Pons (tissue), 1 donor: Measurements from ENCODE around the gene DCST2.

ENCODE experiments used
- DNase-seq: peaks from one replicate; pipeline ENCODE4 v3.0.0-alpha.2; 2016; ENCODE audit warnings: low spot score

The DCST2 gene

GRCh38 chr1:155033524-155033923 lies at the start of gene DCST2, which contains the start of gene DCST1:
Gene DCST2, minus strand, starts transcription at chr1:155033781. Its CDS starts 80 bp downstream, at chr1:155033701.
Gene DCST1, plus strand, starts transcription at chr1:155033824. Its CDS starts 213 bp downstream, at chr1:155034037.
- DNase-seq = no peak

DNA sequence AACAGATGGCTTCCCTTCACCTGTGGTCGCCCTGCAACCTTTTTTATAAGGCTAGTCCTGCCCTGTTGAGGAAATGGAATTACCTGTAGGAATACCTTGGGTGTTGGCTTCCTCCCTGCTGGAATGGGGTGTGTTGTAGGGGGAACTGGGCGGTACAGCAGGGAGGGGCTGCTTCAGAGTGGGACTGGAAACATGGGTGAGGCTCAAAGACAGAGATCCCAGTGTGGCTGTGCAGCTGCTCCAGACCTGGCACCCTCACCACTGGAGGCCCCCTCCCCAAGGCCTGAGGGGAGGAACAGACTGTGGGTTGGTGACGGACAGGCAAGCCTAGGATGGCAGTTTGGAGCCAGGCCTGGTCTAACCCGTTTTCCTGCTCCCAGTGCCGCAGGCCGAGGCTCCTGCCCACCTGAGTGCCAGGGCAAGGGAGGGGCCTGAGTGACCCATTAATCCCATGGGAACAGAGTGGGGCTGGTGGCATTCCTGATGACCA lies 49.5 kb upstream of the DCST2 start:
- DNase-seq = no peak

GRCh38 chr1:155082301-155083051 lies 48.9 kb upstream of the DCST2 start:
- DNase-seq = no peak

GRCh38 chr1:155081472-155082300 lies 48.1 kb upstream of the DCST2 start:
- no peak for DNase-seq

DNA sequence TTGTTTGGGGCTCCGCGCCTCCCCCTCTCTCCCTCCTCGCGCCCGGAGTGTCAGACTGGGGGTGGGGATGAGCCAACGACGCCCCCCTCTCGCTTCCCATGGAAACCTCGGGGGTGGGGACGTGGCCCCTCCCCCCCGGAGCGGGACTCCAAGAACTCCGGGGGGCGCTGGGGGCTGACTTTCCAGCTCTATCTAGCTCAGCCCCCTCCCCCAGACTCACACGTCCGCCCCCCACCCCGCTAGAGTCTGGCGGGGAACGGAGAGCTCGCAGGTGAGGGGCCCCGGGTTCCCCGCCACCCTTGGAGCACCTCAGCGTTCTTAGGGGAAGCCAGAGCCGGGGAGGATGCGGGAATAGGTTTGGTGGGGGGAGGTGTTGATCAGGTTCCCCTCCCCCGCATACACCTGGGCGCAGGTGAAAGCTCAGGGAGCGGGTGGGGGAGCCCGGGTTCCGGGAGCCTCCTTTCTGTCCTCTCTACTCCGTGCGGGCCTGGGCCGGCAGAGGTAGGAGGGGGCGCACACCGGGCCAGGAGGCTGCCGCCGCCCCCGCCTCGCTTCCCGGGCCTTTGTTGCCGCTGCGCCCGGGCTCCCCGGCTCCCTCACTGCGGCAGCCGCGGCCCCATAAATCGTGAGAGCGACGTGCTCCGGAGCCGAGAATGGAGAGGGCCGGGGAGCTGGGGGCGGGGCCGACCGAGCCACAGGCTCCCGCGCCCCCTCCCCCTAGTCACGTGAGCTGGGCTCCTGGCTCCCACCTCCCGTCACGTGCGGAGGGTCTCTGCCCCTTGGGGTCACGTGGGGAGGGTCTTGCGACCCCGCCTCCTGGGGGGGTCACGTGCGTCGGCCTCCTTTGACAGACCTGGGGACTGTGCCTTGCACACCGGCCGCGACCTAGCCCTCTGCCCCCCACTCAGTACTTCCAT lies 47.0 kb upstream of the DCST2 start:
- DNase-seq = no peak

- DNase-seq = no peak
Observed at GRCh38 chr1:155079487-155080311, 46.1 kb upstream of the DCST2 start.

GRCh38 chr1:155079210-155079486 lies 45.6 kb upstream of the DCST2 start:
- no peak for DNase-seq

DNA sequence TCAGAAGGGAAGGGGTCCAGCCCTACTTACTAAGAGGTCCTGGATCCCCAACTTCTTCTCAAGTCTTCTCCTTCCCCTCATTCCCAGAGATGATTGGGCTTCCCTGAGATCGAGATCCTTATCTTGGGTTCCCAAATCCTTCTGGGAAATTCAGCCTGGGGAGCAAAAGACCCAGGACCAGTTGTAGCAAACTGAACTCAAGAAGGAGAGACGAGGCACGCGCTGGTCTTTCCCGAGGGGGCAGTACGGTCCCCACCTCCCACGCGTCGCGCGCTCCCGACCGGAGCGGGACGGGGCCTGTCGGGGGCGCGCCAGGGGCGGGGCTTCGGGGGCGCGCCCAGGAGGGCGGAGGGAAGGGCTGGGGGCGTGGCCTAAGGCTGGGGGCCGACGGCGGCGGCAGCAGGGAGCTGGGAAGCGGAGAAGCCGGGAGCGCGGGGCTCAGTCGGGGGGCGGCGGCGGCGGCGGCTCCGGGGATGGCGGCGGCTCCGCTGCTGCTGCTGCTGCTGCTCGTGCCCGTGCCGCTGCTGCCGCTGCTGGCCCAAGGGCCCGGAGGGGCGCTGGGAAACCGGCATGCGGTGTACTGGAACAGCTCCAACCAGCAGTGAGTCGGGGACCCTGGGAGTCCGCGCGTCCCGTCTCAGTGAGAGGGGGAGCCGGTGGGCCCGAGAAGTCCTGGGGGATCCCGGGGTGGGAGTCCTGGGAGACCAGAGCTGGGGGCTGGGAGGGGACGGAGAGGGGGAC lies 45.1 kb upstream of the DCST2 start, which contains the start of gene EFNA3:
TSS of gene EFNA3 (plus strand) at position 369 of the 741 bp plus-strand sequence. CDS start at position 474, 105 bp downstream.
- DNase-seq = peak; percentile 41

DNA sequence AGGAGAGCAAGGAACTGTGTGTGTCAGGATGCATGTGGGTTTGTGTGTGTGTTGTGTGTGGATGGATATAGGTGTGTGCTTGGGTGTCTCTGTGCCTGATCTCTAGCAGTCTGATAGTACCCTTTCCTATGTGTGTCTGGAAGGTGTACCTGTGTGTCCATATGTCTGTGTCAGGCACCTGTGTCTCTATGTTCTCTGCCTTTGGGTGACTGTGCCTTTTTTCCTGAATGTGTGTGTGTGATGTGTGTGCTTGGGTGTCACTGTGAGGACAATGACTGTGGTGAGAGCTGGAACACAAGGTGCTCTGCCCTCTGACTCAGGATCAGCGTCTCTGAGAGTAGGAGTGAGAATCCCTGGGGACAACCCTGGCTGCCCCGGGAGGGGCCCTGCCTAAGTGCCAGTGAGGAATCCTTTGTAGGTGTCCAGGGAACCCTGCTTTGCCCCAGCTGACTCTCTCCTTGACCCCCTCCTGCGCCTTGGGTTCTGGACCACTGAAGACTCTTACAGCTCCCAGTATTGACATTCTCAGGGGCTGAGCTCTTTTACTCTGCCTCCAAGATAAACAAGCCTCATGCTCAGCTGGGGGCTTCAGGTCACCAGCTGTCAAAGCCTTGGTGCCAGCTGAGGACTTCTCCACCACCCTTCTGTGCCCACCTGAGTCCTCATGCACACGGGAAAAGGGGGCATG lies 44.3 kb upstream of the DCST2 start:
- no peak for DNase-seq

DNA sequence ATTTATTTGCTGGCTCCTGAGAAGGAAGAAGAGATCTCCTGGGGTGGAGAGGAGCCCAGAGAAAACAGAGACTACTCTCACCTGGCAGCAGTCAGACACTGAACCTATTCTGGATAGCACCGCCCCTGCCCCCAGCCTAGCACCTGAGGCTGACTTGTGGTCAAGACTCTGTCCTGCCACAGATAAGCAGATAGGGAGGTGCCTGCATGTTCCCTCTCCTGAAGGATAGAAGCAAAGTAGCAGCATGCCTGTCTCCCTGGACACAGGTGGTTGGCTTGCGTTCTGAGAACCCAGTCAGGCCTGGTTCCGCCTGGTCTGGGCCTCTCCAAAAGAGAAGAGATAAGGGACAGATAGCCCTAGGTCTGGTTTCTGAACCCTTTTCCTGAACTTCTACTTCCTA lies 43.8 kb upstream of the DCST2 start:
- no peak for DNase-seq

GRCh38 chr1:155076371-155076770 lies 42.8 kb upstream of the DCST2 start:
- no peak for DNase-seq

DNA sequence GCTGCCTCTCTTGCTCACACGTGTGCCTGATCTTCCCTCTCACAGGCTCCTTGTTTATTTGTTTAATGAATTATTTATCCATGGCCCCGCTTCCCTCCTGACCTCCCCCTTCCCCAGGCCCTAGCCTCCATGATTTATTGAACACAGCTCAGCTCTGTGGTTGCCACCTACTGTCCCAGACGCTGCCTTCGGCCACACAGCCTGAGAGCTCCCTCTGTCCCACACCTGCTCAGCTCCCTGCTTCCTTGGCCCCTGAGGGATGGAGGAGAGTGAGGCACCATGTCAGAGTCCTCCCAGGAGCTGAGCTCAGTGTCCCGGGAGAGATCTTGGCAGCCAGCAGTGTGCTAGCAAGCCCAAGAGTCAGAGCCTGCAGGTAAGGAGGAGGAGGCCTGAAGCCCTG lies 42.0 kb upstream of the DCST2 start:
- no peak for DNase-seq

DNA sequence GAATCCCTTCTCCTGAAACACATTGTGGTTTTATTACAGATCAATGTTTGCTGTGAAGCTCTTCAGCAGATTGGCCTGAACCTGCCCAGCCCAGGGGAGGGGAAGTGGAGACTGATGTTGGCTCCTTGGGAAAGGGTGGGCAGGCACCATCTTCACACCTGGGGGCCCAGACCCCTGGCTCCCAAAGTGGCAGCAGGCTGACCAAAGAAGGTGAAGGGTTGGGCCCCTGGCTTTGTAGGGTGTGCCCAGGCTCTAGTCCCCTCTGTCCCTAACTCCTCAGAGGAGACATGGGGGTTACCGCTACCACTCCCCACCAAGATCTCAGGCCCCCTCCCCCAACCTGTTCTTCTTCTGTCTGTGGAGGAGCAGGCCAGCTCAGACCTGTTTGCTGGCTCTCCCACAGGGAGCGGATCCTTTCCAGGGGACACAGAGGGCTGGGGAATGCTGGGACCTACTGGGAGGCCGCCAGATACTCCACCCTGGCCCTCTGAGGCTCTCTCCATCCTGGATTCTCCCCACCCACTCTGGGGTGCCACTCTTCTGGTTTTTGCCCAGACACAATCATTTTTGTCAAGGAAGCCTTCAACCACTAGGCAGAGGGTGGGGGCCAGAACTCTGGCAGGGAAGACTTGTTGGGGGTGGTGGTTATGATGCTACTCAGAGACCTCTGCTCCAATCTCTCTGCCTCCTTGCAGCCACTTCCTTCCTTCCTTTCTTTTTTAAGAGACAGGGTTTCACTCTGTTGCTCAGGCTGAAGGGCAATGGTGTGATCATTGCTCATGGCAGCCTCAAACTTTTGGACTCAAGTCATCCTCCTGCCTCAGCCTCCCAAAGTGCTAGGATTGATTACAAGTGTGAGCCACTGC lies 40.0 kb upstream of the DCST2 start:
- no peak for DNase-seq

GRCh38 chr1:155072531-155073289 lies 39.1 kb upstream of the DCST2 start:
- no peak for DNase-seq

- DNase-seq = no peak
Observed at GRCh38 chr1:155071701-155072100, 38.1 kb upstream of the DCST2 start.

DNA sequence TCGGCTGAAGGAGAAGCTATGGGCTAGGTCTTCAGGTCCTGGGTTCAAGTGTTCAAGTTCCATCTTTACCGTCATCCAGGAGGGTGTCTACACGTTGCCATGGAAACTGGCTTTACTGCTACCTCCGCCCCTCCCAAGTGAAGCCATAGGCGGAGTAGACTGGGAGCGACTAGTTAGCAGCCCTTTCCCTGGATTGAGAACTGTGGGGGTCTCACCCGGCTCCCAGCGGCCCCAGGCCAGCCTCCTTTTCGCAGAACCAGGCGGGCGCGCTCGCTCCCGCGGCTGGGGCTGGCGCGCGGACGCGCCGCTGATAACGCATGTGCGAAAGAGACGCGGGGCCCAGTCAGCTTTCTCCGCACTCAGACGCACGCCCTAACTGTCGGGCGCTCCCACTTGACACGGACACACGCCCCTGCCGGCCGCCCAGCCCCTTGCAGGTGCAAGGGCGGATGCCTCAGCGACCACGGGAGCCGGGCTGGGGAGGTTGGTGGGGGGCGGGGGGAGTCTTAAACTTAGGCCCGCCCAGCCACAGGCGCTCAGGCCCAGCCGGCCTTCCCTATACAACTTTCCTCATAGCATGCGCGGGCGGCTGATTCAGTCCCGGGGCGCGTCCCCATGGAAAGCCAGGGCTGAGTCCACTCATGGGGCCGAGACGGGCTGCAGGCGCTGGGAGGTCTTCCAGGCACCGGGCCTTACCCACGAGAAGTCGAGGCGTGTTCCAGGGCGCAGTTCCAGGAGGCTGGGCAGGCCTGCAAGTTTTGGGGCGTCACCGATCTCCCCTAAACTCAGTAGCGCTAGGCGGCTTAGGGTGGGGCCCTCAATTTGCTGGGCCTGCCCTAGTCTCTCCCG lies 37.4 kb upstream of the DCST2 start:
- no peak for DNase-seq

- DNase-seq = no peak
Observed at GRCh38 chr1:155070158-155070621, 36.6 kb upstream of the DCST2 start.
